MCF 10A (cell line): Measurements from ENCODE around the gene CANX. TPM values are rescaled to one million over a fixed set of nuclear protein-coding genes. Genes with fewer than 3 reads are reported as not detected.
"Not testable (repeated sequence)": the region's sequence is repeated elsewhere in the genome, so short reads cannot be mapped to it uniquely, and the experiment has no call there.

ENCODE experiments used
- BruUV-seq: library from RNA; stranded (reverse); fragments of 400-500 nt; replicated peaks from 2 replicates; lab custom pipeline; 2021; lab: Mats Ljungman, UMichigan
- CTCF ChIA-PET: fragments of 300-600 bp; sonication (Branson Sonifier 250); formaldehyde crosslinking; extraction: SDS; loops from one replicate; lab custom pipeline; 2021; ENCODE audit warnings: antibody characterized with exemption, inconsistent platforms; lab: Yijun Ruan, JAX
- POLR2A ChIA-PET: fragments of 300-600, 350-650 bp; sonication (Branson Sonifier 250); formaldehyde crosslinking; extraction: SDS; loops from one replicate; lab custom pipeline; 2020; ENCODE audit warnings: antibody characterized with exemption, inconsistent platforms; lab: Yijun Ruan, JAX
- DNase-seq: peaks from one replicate; pipeline ENCODE4 v3.0.0-alpha.2; 2018; ENCODE audit not compliant: unreplicated experiment
- H3K27ac Mint-ChIP-seq: one replicate; pipeline ENCODE4 v1.8.0; 2022; ENCODE audit warnings: mild to moderate bottlenecking, low read depth, mixed read lengths; ENCODE audit not compliant: unreplicated experiment
- H3K27me3 Mint-ChIP-seq: one replicate; pipeline ENCODE4 v1.8.0; 2022; ENCODE audit warnings: mixed read lengths; ENCODE audit not compliant: insufficient read depth, unreplicated experiment
- H3K36me3 Mint-ChIP-seq: one replicate; pipeline ENCODE4 v1.8.0; 2022; ENCODE audit warnings: mild to moderate bottlenecking, moderate library complexity, mixed read lengths; ENCODE audit not compliant: insufficient read depth, unreplicated experiment
- H3K4me1 Mint-ChIP-seq: one replicate; pipeline ENCODE4 v1.8.0; 2022; ENCODE audit warnings: mixed read lengths; ENCODE audit not compliant: insufficient read depth, unreplicated experiment
- H3K4me3 Mint-ChIP-seq: one replicate; pipeline ENCODE4 v1.8.0; 2022; ENCODE audit warnings: mild to moderate bottlenecking, moderate library complexity, mixed read lengths; ENCODE audit not compliant: unreplicated experiment
- H3K9me3 Mint-ChIP-seq: one replicate; pipeline ENCODE4 v1.8.0; 2022; ENCODE audit warnings: mixed read lengths; ENCODE audit not compliant: unreplicated experiment
- intact Hi-C: fragments of 100-400 bp; cut with micrococcal nuclease; formaldehyde crosslinking; loops from 2 replicates; pipeline ENCODE4 v1.14.1; 2022
- total RNA-seq: library from RNA; stranded (reverse); gene quantifications from 2 replicates; pipeline ENCODE4 v1.2.3, GENCODE V29; 2022
- TF ChIP-seq, protein P1 (sequence below): fragments of 200-600 bp; IDR thresholded peaks from one replicate; pipeline ENCODE4 v1.8.0; 2022; ENCODE audit warnings: antibody characterized with exemption, mild to moderate bottlenecking; ENCODE audit not compliant: unreplicated experiment

Gene CANX
- total RNA-seq, 1 experiment from 2014 or later: 1,781 TPM

GRCh38 chr5:179696603-179697002 is 2.2 kb upstream of the CANX start:
- intact Hi-C loops: no loop called here
- ChIA-PET POLR2A (interaction anchor here (1.0 to 5.0 kb wide), 7 partner anchors 17 to 76 kb away, joined by 3 to 61 read pairs (median 7); partner anchors contain the start of genes CBY3, HNRNPH1 and MAML1), CTCF (interaction anchor here (0.5 to 0.6 kb wide), 2 partner anchors 17 to 26 kb away, joined by 3 read pairs; no protein-coding TSS in a partner anchor)
- TF ChIP-seq, protein P1, sequence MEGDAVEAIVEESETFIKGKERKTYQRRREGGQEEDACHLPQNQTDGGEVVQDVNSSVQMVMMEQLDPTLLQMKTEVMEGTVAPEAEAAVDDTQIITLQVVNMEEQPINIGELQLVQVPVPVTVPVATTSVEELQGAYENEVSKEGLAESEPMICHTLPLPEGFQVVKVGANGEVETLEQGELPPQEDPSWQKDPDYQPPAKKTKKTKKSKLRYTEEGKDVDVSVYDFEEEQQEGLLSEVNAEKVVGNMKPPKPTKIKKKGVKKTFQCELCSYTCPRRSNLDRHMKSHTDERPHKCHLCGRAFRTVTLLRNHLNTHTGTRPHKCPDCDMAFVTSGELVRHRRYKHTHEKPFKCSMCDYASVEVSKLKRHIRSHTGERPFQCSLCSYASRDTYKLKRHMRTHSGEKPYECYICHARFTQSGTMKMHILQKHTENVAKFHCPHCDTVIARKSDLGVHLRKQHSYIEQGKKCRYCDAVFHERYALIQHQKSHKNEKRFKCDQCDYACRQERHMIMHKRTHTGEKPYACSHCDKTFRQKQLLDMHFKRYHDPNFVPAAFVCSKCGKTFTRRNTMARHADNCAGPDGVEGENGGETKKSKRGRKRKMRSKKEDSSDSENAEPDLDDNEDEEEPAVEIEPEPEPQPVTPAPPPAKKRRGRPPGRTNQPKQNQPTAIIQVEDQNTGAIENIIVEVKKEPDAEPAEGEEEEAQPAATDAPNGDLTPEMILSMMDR: no peak
- no TSS peak for BruUV-seq
- Mint-ChIP-seq H3K36me3 (peaks cover 28% of the 10 kb centered on the region), H3K27me3 (no peaks in the 10 kb centered on the region), H3K4me3 (no peak overlapping the region), H3K4me1 (peaks cover 22% of the 10 kb centered on the region), H3K27ac (no peak overlapping the region), H3K9me3 (no peaks in the 10 kb centered on the region)
- no peak for DNase-seq

DNA sequence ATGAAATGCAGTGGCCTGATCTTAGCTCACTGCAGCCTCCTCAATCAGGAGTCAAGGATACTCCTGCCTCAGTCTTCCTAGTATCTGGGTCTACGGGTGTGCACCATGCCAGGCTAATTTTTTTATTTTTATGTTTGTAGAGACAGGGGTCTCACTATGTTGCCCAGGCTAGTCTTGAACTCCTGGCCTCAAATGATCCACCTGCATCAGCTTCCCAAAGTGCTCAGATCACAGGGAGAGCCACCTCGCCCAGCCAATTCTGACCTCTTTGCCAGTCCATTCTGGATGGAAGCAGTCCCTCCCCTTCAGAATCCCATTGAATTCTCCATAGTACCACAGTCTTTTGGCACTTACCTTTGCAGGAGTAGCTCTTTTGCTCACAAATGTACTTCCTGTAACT is 1.7 kb upstream of the CANX start:
- DNase-seq: no peak
- TF ChIP-seq, protein P1: no peak
- BruUV-seq: no TSS peak

DNA sequence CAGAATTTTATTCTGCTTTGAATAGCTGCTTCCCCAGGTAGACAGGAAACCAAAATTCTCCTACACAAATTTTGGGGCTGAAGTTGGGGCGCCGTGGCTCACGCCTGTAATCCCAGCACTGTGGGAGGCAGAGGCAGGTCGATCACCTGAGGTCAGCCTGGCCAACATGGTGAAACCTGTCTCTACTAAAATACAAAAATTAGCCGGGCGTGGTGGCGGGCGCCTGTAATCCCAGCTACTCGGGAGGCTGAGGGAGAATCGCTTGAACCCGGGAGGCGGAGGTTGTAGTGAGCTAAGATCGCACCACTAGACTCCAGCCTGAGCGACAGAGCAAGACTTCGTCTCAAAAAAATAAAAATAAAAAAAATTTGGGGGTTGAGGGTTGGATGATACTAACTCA is 1.2 kb upstream of the CANX start:
- intact Hi-C loops, BruUV-seq: not testable (repeated sequence)

More for the DNA sequence above, 1.7 kb upstream of the CANX start:
- Mint-ChIP-seq H3K27ac (peak overlapping the region; percentile 99), H3K27me3 (no peaks in the 10 kb centered on the region), H3K36me3 (peaks cover 33% of the 10 kb centered on the region), H3K4me3 (peak overlapping the region; percentile 94), H3K4me1 (peaks cover 24% of the 10 kb centered on the region), H3K9me3 (no peaks in the 10 kb centered on the region)
- intact Hi-C loops: no loop called here
- ChIA-PET CTCF (interaction anchor here (0.5 to 0.9 kb wide), 4 partner anchors 9 to 27 kb away, joined by 3 to 8 read pairs (median 3); no protein-coding TSS in a partner anchor), POLR2A (interaction anchor here (0.6 to 5.0 kb wide), 15 partner anchors 8 to 145 kb away, joined by 3 to 61 read pairs (median 4); partner anchors contain the start of genes CBY3, HNRNPH1 and MAML1)

GRCh38 chr5:179697993-179698934 is 503 bp upstream of the CANX start:
- peak overlapping the region; percentile 99 for H3K27ac Mint-ChIP-seq
- POLR2A ChIA-PET: interaction anchor here (0.9 to 8.2 kb wide), 15 partner anchors 7 to 139 kb away, joined by 3 to 137 read pairs (median 7); partner anchors contain the start of genes CBY3, HNRNPH1, MAML1 and SQSTM1

More for the DNA sequence above, 1.2 kb upstream of the CANX start:
- ChIA-PET CTCF (interaction anchor here (0.6 to 0.9 kb wide), 3 partner anchors 10 to 18 kb away, joined by 3 to 8 read pairs (median 3); no protein-coding TSS in a partner anchor), POLR2A (interaction anchor here (0.6 to 5.0 kb wide), 15 partner anchors 8 to 146 kb away, joined by 3 to 61 read pairs (median 4); partner anchors contain the start of genes CBY3, HNRNPH1 and MAML1)
- DNase-seq, H3K27me3 Mint-ChIP-seq, H3K9me3 Mint-ChIP-seq: not testable (repeated sequence)
- Mint-ChIP-seq H3K27ac (peak overlapping the region; percentile 99), H3K36me3 (peaks cover 37% of the 10 kb centered on the region), H3K4me1 (peaks cover 29% of the 10 kb centered on the region), H3K4me3 (peak overlapping the region; percentile 94)

More at GRCh38 chr5:179697993-179698934, 503 bp upstream of the CANX start:
- H3K4me1 Mint-ChIP-seq: peaks cover 29% of the 10 kb centered on the region
- H3K27me3 Mint-ChIP-seq: no peaks in the 10 kb centered on the region
- intact Hi-C loops: loop anchor here (2.0 kb wide), 2 partner anchors 19 to 35 kb away; partner anchors contain the start of gene MAML1
- TSS peak; percentile 89 for BruUV-seq
- peak overlapping the region; percentile 94 for H3K4me3 Mint-ChIP-seq
- peak; percentile 100 for DNase-seq
- TF ChIP-seq, protein P1: no peak
- no peaks in the 10 kb centered on the region for H3K9me3 Mint-ChIP-seq
- CTCF ChIA-PET: interaction anchor here (0.7 to 0.9 kb wide), 3 partner anchors 10 to 31 kb away, joined by 3 to 8 read pairs (median 3); no protein-coding TSS in a partner anchor
- peaks cover 44% of the 10 kb centered on the region for H3K36me3 Mint-ChIP-seq
